ENCODE data around the gene RSPH10B2.
"Not testable (repeated sequence)": the region's sequence is repeated elsewhere in the genome, so short reads cannot be mapped to it uniquely, and the experiment has no call there.

The RSPH10B2 gene

DNA sequence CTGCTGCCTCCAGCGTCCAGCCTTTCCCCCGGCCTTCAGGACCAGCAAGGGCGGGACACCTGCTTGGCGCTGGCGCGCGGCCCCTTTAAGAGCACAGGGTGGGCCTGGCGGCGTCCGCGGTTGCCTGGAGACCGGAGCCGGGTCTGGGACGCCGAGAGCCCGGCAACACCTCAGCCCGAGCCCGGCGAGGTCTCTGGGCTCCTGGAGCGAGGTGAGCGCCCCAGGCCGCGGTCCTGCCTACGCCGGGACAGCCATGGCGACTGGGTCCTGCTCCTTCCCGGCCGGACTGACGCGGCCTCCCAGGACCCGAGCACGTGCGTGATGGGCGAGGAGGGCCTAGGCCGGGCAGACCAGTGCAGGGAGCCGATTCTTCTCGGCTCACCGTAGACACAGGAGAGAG lies at the start of gene RSPH10B2:
Gene RSPH10B2, plus strand, starts transcription at position 140 of the 400 bp plus-strand sequence. CDS start 3,575 bp downstream, outside the sequence.
- DNase-seq (ENCODE audit: extremely low spot score); CTCF ChIA-PET: not testable (repeated sequence)

DNA sequence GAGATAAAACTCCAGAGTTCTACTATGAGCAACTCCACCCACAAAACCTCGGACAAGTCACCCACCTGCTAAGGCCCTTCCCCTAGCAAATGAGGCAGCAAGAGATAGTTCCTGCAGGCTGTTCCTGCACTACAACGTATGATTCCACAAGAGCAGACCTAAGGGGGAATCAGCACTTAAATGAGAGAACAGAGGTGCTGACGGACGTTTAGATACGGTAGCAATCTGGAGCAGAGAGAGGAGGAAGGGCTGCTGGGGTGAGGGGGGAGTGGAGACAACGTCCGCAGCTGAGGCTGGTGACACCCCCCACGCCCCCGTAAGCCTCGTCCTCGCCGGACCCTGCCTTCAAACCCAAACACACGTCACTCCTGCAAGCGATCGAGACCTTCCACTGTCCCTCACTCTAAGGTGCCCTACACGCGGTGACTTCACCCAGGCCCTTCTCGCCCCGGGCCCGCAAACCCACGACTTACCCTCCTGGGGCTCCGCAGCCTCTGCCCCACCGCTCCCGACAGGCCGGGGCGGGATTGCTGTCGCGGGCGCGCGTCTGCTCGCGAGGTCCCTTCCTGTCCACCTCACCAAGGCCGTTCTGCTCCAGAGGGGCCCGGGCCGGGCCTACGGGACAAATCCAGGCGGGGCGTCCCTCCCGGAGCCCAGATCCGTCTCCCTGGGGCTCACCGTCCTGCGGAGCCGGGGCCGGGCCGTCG lies 47.8 kb upstream of the RSPH10B2 start:
- ChIA-PET POLR2A (no interaction called here), CTCF (no interaction called here)
- TF ChIP-seq L3MBTL2 (conservative IDR thresholded peaks at IDR 0.05) = peak; percentile 67
- no peak for TF ChIP-seq BHLHE40 (IDR thresholded peaks at IDR 0.05; ENCODE audit: borderline replicate concordance)
- TF ChIP-seq SUZ12 (IDR thresholded peaks at IDR 0.05) = no peak
- no peak for TF ChIP-seq NFRKB (IDR thresholded peaks at IDR 0.05)
- no peak for TF ChIP-seq FOXA1 (IDR thresholded peaks at IDR 0.05)
- TF ChIP-seq ZNF384 (IDR thresholded peaks at IDR 0.05) = no peak
- TF ChIP-seq TARDBP (IDR thresholded peaks at IDR 0.05) = no peak
- peak; percentile 28 for DNase-seq (ENCODE audit: extremely low spot score)

More for the DNA sequence above, at the start of gene RSPH10B2:
- POLR2A ChIA-PET = not testable (repeated sequence)

DNA sequence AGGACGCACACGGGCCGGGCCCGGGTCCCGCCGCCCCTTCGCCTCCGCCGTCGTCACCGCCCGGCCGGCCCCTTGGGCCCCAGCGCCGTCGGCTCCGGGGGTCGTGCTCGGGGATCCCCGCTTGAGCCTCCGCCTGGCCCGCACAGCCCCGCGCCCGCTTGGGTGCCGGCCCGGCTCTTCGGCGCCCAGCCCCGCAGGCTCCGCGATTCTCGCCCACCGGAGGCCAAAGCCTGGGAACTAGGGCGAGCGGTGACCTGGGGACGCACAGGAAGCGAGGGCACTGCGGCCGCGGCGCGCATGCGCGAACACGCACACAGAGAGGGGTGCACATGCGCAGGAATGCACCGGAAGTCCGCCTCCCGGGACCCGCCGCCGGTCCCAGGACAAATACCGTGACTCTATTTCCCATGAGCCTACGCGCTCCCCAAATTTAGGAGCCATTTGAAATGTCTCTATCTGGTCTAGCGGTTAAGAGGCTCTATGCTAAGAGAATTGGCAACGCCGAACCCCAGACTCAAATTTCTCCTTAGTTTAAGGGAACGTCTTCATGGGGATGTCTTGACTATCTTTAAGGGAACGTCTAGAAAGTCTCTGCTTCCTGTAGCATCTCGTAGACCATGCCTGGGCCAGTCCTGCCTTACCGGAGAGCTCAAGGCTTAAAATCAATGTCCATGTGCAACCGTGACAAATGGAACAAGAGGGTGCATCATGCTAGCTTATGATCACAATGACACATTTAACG lies 47.1 kb upstream of the RSPH10B2 start, which contains the start of gene ZNF12:
Gene ZNF12, minus strand, starts transcription at position 282 of the 742 bp plus-strand sequence. CDS start 1,774 bp downstream, outside the sequence.
- POLR2A ChIA-PET = interaction anchor here (0.5 to 1.0 kb wide), 5 partner anchors 12 to 1733 kb away, joined by 3 to 5 read pairs (median 3); partner anchors contain the start of gene ZNF316
- DNase-seq (ENCODE audit: extremely low spot score) = peak; percentile 98

DNA sequence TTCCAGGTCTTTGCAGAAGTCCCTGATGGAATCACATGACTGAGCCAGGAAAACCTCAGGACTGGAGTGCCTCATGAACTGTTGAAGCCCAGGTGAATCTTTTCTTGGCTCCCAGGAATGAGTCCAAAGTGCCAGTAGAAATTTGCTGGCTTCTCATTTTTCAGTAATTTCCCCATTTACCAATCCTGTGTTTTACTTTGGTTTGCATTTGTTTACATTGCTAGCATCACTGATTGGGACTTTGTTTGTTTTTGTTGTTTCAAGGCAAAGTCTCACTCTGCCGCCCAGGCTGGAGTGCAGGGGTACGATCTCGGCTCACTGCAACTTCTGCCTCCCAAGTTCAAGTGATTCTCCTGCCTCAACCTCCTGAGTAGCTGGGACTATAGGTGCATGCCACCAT lies 45.6 kb upstream of the RSPH10B2 start:
- ChIA-PET POLR2A (interaction anchor here (0.8 kb wide), 1 partner anchor 21 kb away, joined by 3 read pairs; no protein-coding TSS in a partner anchor), CTCF (no interaction called here)
- TF ChIP-seq NFRKB (IDR thresholded peaks at IDR 0.05) = no peak
- TF ChIP-seq HDGF (IDR thresholded peaks at IDR 0.05; ENCODE audit: borderline replicate concordance) = no peak
- TF ChIP-seq, protein P1, sequence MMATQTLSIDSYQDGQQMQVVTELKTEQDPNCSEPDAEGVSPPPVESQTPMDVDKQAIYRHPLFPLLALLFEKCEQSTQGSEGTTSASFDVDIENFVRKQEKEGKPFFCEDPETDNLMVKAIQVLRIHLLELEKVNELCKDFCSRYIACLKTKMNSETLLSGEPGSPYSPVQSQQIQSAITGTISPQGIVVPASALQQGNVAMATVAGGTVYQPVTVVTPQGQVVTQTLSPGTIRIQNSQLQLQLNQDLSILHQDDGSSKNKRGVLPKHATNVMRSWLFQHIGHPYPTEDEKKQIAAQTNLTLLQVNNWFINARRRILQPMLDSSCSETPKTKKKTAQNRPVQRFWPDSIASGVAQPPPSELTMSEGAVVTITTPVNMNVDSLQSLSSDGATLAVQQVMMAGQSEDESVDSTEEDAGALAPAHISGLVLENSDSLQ (IDR thresholded peaks at IDR 0.05) = no peak
- no peak for TF ChIP-seq ZNF384 (IDR thresholded peaks at IDR 0.05)
- no peak for TF ChIP-seq ELF4 (IDR thresholded peaks at IDR 0.05)
- TF ChIP-seq FOXA1 (IDR thresholded peaks at IDR 0.05) = no peak
- TF ChIP-seq FOXM1 (IDR thresholded peaks at IDR 0.05; ENCODE audit: borderline replicate concordance) = no peak
- no peak for TF ChIP-seq FOXK2 (IDR thresholded peaks at IDR 0.05)
- TF ChIP-seq TARDBP (IDR thresholded peaks at IDR 0.05) = no peak
- no peak for TF ChIP-seq SUZ12 (IDR thresholded peaks at IDR 0.05)
- no peak for TF ChIP-seq ARNT (IDR thresholded peaks at IDR 0.05)
- TF ChIP-seq SP1 (IDR thresholded peaks at IDR 0.05) = no peak
- no peak for TF ChIP-seq LEF1 (IDR thresholded peaks at IDR 0.05; ENCODE audit: borderline replicate concordance)
- TF ChIP-seq BHLHE40 (IDR thresholded peaks at IDR 0.05; ENCODE audit: borderline replicate concordance) = no peak
- DNase-seq (ENCODE audit: extremely low spot score) = no peak

More for the DNA sequence above, 47.1 kb upstream of the RSPH10B2 start, which contains the start of gene ZNF12:
- TF ChIP-seq ELF4 (IDR thresholded peaks at IDR 0.05) (no peak), L3MBTL2 (conservative IDR thresholded peaks at IDR 0.05) (peak; percentile 77)
- CTCF ChIA-PET = no interaction called here

DNA sequence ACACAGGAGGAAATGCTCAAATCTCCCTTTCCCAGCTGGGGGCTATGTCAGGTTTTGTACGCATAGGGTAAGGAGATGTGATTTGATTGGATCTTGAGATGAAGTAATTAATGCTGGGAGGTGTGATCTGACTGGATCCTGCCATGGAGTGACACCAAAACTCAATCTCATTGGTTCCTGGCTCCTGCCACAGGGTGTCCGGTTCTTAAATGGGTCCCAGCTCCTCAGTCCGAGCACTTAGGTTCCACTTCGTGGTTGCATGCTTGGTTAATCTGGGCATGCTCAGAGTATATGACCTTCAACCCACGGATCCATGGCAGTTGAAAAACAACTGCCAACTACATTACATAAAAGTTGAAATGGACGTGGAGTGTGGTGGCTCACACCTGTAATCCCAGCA lies 44.1 kb upstream of the RSPH10B2 start:
- TF ChIP-seq L3MBTL2 (conservative IDR thresholded peaks at IDR 0.05) = peak; percentile 24; the same call in 1 of the 2 replicates
- no peak for TF ChIP-seq HDGF (IDR thresholded peaks at IDR 0.05; ENCODE audit: borderline replicate concordance)
- TF ChIP-seq SUZ12 (IDR thresholded peaks at IDR 0.05) = no peak
- CTCF ChIA-PET = no interaction called here
- DNase-seq (ENCODE audit: extremely low spot score) = no peak
- POLR2A ChIA-PET = no interaction called here

DNA sequence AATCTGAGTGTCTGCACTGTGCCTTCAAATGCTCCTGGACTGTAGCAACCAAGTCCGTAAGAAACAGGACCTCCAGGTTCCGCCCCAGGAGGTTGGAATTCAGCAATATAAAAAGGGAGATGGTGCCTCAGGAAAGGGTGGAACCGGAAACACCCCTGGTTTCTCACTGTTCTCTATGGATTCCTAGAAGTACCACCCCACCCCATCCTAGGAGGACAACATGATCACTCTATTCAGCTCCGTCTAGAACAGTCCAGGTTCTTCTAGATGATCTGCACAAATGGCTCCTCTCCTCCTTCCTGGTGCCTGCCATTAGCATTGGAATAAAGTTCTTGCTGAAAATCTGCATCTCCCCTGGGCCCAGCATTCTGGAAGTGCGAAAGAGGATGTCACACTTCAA lies 39.5 kb upstream of the RSPH10B2 start:
- ChIA-PET POLR2A (no interaction called here), CTCF (no interaction called here)
- TF ChIP-seq ARNT (IDR thresholded peaks at IDR 0.05) (no peak), SUZ12 (IDR thresholded peaks at IDR 0.05) (no peak), TARDBP (IDR thresholded peaks at IDR 0.05) (no peak), ZNF384 (IDR thresholded peaks at IDR 0.05) (no peak), L3MBTL2 (conservative IDR thresholded peaks at IDR 0.05) (no peak), FOXA1 (IDR thresholded peaks at IDR 0.05) (no peak), HDGF (IDR thresholded peaks at IDR 0.05; ENCODE audit: borderline replicate concordance) (no peak), ELF4 (IDR thresholded peaks at IDR 0.05) (no peak), FOXK2 (IDR thresholded peaks at IDR 0.05) (no peak), LEF1 (IDR thresholded peaks at IDR 0.05; ENCODE audit: borderline replicate concordance) (no peak), NFRKB (IDR thresholded peaks at IDR 0.05) (no peak), FOXM1 (IDR thresholded peaks at IDR 0.05; ENCODE audit: borderline replicate concordance) (no peak), BHLHE40 (IDR thresholded peaks at IDR 0.05; ENCODE audit: borderline replicate concordance) (no peak), SP1 (IDR thresholded peaks at IDR 0.05) (no peak), CTBP1 (IDR thresholded peaks at IDR 0.05; ENCODE audit: borderline replicate concordance) (no peak)
- TF ChIP-seq, protein P1 (IDR thresholded peaks at IDR 0.05) = no peak
- no peak for DNase-seq (ENCODE audit: extremely low spot score)

DNA sequence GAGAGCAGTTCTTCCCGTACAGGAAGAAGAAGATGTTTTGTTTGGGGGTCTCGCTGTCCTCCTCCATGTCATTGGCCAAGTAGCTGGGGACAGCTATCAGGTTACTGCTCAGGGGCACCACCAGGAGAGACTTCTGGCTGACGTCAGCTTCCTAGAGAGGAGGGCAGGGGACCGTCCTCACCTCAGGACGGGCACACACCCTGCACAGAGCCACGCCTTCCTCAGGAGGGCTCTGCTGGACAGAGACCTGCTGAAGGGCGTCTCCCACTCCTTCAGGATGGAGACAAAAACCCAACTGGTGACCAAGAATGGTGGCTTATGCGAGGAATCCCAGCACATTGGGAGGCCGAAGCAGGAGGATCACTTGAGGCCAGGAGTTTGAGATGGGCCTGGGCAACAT lies 38.0 kb upstream of the RSPH10B2 start:
- POLR2A ChIA-PET; CTCF ChIA-PET; DNase-seq (ENCODE audit: extremely low spot score): not testable (repeated sequence)

Measured in HEK293T (cell line).